Measurements from ENCODE around the gene UTS2R.

DNA sequence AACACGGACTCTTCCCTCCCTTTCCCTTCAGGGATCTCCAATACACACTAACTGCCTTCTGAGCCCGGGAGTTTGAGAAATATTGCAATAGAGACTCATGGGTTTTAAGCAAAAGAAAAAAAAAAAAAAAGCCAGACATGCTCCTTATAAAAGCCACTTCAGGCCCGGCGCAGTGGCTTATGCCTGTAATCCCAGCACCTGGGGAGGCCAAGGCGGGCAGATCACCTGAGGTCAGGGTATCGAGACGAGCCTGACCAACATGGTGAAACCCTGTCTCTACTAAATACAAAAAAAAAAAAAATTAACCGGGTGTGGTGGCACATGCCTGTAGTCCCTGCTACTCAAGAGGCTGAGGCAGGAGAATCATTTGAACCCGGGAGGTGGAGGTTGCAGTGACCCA lies 44.2 kb downstream of the UTS2R start:
- TF ChIP-seq, protein P1, sequence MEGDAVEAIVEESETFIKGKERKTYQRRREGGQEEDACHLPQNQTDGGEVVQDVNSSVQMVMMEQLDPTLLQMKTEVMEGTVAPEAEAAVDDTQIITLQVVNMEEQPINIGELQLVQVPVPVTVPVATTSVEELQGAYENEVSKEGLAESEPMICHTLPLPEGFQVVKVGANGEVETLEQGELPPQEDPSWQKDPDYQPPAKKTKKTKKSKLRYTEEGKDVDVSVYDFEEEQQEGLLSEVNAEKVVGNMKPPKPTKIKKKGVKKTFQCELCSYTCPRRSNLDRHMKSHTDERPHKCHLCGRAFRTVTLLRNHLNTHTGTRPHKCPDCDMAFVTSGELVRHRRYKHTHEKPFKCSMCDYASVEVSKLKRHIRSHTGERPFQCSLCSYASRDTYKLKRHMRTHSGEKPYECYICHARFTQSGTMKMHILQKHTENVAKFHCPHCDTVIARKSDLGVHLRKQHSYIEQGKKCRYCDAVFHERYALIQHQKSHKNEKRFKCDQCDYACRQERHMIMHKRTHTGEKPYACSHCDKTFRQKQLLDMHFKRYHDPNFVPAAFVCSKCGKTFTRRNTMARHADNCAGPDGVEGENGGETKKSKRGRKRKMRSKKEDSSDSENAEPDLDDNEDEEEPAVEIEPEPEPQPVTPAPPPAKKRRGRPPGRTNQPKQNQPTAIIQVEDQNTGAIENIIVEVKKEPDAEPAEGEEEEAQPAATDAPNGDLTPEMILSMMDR (conservative IDR thresholded peaks at IDR 0.05 in 1 of 2, IDR thresholded peaks at IDR 0.05 in 1 of 2; ENCODE audit: extremely low read depth in 1 of 2, insufficient read depth in 1 of 2, low read depth in 1 of 2, low read length in 2 of 2) = no peak
- no peak for TF ChIP-seq EZH2 (IDR thresholded peaks at IDR 0.05; ENCODE audit: borderline replicate concordance, low read length)
